ENCODE data around the gene GTF3C1. TPM values are rescaled to one million over a fixed set of nuclear protein-coding genes. Genes with fewer than 3 reads are reported as not detected.

GTF3C1 gene
- total RNA-seq, 1 donor from 2014 or later: 57.1 TPM

- no peak for DNase-seq
- no peak overlapping the region for H3K27ac ChIP-seq
- H3K27me3 ChIP-seq (ENCODE audit: low read depth): no peaks in the 10 kb centered on the region
- H3K4me1 ChIP-seq: no peaks in the 10 kb centered on the region
- H3K36me3 ChIP-seq: no peaks in the 10 kb centered on the region
- H3K4me3 ChIP-seq: no peak overlapping the region
- H3K9me3 ChIP-seq: peaks cover 20% of the 10 kb centered on the region
- intact Hi-C loops (cut with DNase I): no loop called here
- TF ChIP-seq, protein P1, sequence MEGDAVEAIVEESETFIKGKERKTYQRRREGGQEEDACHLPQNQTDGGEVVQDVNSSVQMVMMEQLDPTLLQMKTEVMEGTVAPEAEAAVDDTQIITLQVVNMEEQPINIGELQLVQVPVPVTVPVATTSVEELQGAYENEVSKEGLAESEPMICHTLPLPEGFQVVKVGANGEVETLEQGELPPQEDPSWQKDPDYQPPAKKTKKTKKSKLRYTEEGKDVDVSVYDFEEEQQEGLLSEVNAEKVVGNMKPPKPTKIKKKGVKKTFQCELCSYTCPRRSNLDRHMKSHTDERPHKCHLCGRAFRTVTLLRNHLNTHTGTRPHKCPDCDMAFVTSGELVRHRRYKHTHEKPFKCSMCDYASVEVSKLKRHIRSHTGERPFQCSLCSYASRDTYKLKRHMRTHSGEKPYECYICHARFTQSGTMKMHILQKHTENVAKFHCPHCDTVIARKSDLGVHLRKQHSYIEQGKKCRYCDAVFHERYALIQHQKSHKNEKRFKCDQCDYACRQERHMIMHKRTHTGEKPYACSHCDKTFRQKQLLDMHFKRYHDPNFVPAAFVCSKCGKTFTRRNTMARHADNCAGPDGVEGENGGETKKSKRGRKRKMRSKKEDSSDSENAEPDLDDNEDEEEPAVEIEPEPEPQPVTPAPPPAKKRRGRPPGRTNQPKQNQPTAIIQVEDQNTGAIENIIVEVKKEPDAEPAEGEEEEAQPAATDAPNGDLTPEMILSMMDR (IDR thresholded peaks at IDR 0.05): no peak
- no peak for ATAC-seq
Observed at GRCh38 chr16:27421961-27422740, 127.6 kb downstream of the GTF3C1 start.

- H3K4me3 ChIP-seq: no peak overlapping the region
- DNase-seq: no peak
- H3K27me3 ChIP-seq (ENCODE audit: low read depth): no peaks in the 10 kb centered on the region
- peaks cover 10% of the 10 kb centered on the region for H3K9me3 ChIP-seq
- intact Hi-C loops (cut with DNase I): no loop called here
- H3K4me1 ChIP-seq: peaks cover 4% of the 10 kb centered on the region
- no peaks in the 10 kb centered on the region for H3K36me3 ChIP-seq
- ATAC-seq: no peak
- no peak overlapping the region for H3K27ac ChIP-seq
- TF ChIP-seq, protein P1 (IDR thresholded peaks at IDR 0.05): no peak
Observed at GRCh38 chr16:27417047-27417671, 132.6 kb downstream of the GTF3C1 start.

GRCh38 chr16:27414788-27415431 lies 134.8 kb downstream of the GTF3C1 start:
- DNase-seq (no peak), ATAC-seq (no peak)
- intact Hi-C loops (cut with DNase I): no loop called here
- Histone ChIP-seq H3K9me3 (no peaks in the 10 kb centered on the region), H3K27ac (no peak overlapping the region), H3K36me3 (no peaks in the 10 kb centered on the region), H3K27me3 (ENCODE audit: low read depth) (no peaks in the 10 kb centered on the region), H3K4me1 (peaks cover 4% of the 10 kb centered on the region), H3K4me3 (no peak overlapping the region)
- TF ChIP-seq, protein P1 (IDR thresholded peaks at IDR 0.05): no peak

DNA sequence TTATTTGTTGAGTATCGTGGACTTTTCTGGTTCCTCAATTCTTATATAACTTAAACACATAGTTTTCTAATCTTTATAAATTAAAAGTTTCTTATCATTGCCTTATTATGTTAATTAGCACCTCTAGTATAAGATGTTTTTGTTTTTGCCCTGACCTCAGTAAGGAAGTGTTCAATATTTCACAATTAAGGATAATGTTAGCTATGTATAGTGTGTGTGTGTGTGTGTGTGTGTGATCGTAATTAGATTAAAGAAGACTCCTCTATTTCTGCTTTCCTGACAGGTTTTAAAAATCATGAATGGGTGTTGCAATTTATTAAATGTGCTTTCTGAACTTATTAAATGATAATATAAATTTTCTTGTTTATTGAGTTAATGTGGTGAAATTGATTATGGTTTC lies 135.8 kb downstream of the GTF3C1 start:
- TF ChIP-seq, protein P1 (IDR thresholded peaks at IDR 0.05): no peak
- Histone ChIP-seq H3K27me3 (ENCODE audit: low read depth) (no peaks in the 10 kb centered on the region), H3K4me3 (no peak overlapping the region), H3K27ac (no peak overlapping the region), H3K4me1 (peaks cover 4% of the 10 kb centered on the region), H3K36me3 (no peaks in the 10 kb centered on the region), H3K9me3 (no peaks in the 10 kb centered on the region)
- ATAC-seq (no peak), DNase-seq (no peak)
- intact Hi-C loops (cut with DNase I): no loop called here

GRCh38 chr16:27410761-27411160 lies 139.0 kb downstream of the GTF3C1 start:
- intact Hi-C loops (cut with DNase I): no loop called here
- TF ChIP-seq, protein P1 (IDR thresholded peaks at IDR 0.05): no peak

More at GRCh38 chr16:27410761-27411160, 139.0 kb downstream of the GTF3C1 start:
- Histone ChIP-seq H3K27ac (no peak overlapping the region), H3K4me1 (peaks cover 7% of the 10 kb centered on the region), H3K4me3 (no peak overlapping the region), H3K36me3 (no peaks in the 10 kb centered on the region), H3K27me3 (ENCODE audit: low read depth) (no peaks in the 10 kb centered on the region), H3K9me3 (no peaks in the 10 kb centered on the region)
- DNase-seq: no peak
- ATAC-seq: no peak

Other genes with a start within 250 kb of the GTF3C1 start
- 143 TPM for gene IL4R, start 235.9 kb downstream of the GTF3C1 start, total RNA-seq
- gene IL21R, start 147.7 kb downstream of the GTF3C1 start, total RNA-seq: 6.0 TPM
- 32.9 TPM for gene KATNIP, start 231 bp upstream of the GTF3C1 start, total RNA-seq